Gastrocnemius medialis (tissue), 4 donors: ENCODE results near the gene DPH2.

Experiments
- CTCF ChIP-seq, 5 experiments: fragments of 450-650 bp in 3 of 5; fragments of 200-600 bp in 2 of 5; sonication (generic) in 2 of 5; IDR thresholded peaks in 4 of 5; conservative IDR thresholded peaks in 1 of 5; 1 replicate in 4 of 5; 2 replicates in 1 of 5; pipeline ENCODE4 v1.5.1; 2016 to 2019; ENCODE audit warnings: antibody characterized with exemption in 5 of 5, mild to moderate bottlenecking in 3 of 5, moderate library complexity in 3 of 5
- POLR2A ChIP-seq, 2 donors: fragments of 450-650 bp; IDR thresholded peaks; one replicate each; pipeline ENCODE4 v1.6.1; 2017; ENCODE audit warnings: antibody characterized with exemption in 2 of 2, mild to moderate bottlenecking in 2 of 2, moderate library complexity in 2 of 2

- TF ChIP-seq CTCF (IDR thresholded peaks at IDR 0.05 in 4 of 5, conservative IDR thresholded peaks at IDR 0.05 in 1 of 5) (no peak), POLR2A (IDR thresholded peaks at IDR 0.05) (no peak)
Observed at GRCh38 chr1:43963006-43963405, 6.8 kb upstream of the DPH2 start.
